Fibroblast of skin of left biceps (primary cell): ENCODE measurements around the gene ATP2A1.
"Not testable (repeated sequence)": the region's sequence is repeated elsewhere in the genome, so short reads cannot be mapped to it uniquely, and the experiment has no call there.

Source experiments
- DNase-seq, 2 experiments: peaks; one replicate each; pipeline ENCODE4 v3.0.0-alpha.2; 2013; ENCODE audit warnings: low read depth in 2 of 2

Gene ATP2A1

DNA sequence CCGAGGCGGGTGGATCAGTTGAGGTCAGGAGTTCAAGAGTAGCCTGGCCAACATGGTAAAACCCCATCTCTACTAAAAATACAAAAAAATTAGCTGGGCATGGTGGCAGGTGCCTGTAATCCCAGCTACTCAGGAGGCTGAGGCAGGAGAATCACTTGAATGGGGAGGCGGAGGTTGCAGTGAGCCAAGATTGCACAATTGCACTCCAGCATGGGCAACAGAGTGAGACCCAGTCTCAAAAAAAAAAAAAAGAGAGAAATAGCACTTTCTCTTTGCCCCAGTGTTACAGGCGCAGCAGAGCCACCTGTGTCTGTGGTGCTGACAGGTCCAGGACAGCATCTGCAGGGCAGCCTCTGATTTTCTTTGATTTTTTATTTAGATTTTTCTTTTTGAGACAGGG is 3.3 kb downstream of the ATP2A1 start:
- not testable (repeated sequence) for DNase-seq

DNA sequence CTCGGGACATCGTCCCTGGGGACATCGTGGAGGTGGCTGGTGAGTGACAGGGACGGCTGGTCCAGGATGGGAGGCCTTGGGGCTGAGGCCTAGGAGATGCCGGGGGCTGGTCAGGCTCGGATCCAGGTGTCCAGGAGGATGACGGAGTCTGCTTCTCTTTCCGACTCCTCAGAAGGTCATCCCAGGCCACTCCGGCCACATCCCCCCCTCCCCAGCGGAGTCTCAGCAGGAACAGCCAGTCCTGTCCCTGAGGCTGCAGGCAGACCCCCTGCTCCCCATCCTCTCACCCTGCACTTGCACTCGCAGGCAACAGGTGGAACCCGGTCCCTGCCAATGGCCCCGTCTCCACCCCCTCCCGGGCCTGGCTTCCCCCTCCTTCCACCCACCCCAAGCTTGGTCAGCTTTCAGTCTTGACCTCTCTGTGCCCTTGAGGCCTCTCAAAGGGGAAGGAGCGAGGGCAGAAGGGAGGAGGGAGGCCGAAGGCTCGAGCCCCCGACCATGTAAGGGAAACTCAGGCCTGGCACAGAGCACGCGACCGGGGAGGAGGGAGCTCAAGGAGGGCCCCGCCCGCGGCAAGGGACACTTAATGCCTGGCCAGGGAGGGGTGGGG is 4.4 kb downstream of the ATP2A1 start:
- DNase-seq: no peak

DNA sequence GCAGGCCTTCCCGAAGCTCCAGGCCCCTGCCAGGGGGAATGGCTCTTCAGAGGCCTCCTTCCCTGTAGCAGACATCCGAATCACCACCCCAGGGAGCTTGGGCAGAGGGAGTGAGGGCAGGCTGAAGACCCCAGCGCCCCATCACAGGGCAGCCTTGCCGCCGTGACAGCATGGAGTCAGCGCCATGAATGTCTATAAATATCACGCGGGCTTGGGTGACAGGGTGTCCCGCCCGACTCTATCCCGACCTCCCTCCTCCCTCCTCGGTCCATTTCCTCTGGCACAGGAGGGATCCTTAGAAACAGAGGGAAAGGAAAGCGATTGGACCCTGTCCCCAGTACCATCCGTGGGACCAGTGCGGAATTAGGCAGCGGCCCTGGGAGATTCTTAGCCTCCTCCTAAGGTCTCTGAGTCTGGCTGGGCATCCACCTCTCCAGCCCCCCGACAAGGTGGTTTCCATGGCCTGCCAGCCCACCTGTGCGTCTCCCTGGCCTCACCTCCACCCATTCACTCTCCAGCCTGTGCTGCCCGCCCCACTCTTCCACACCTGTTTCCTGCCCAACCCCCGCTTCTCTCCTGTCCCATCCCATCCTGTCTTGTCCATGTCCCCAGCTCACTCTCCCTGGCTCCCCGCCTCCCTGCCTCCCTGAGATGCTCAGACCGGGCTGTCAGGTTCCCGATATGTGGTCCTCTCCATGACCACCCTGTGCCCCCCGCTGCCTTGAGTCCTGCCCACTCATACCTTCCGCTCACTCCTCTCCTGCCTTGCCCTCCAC is 5.1 kb downstream of the ATP2A1 start:
- no peak for DNase-seq

DNA sequence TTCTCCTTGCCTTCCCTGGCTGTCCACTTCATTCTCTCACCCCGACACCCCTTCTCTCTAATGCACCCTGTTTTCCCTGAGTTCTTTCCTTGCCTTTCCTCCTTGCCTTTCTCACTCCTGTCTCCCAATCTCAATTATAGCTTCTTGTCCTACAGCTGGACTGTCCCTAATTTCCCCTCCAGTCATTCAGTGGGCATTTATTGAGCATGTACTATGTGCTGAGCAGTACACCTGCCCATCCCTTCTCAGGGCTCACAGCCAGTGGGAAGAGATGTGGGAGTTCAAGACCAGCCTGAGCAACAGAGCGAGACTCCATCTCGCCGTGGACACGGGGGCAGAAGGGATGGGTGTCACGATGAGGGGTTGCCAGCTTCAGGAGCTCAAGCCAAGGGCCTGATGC is 5.8 kb downstream of the ATP2A1 start:
- no peak for DNase-seq

DNA sequence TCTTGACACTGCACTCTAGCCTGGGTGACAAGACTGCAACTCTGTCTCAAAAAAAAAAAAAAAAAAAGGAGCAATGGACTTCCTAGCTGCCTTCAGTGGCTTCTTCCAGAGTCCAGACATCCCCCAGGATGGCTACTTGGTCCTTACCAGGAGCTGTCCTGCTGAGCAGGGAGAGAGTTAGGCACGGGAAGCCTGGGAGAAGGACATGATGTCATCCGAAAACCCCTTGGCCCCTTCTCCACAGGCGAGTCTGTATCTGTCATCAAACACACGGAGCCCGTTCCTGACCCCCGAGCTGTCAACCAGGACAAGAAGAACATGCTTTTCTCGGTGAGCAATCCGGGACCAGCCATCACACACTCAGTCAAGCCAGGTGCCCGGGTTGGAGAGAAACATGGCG is 8.7 kb downstream of the ATP2A1 start:
- DNase-seq: no peak

DNA sequence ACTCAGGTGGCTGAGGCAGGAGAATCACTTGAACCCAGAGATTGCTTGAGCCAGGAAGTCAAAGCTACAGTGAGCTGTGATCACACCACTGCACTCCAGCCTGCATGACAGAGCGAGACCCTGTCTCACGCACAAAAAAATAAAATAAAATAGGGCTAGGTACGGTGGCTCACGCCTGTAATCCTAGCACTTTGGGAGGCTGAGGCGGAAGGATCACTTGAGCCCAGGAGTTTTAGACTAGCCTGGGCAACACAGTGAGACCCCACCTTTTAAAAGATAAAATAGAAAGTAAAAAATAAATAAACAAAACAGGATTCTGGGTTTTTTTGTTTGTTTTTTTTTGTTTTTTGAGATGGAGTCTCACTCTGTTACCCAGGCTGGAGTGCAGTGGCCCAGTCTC is 12.1 kb downstream of the ATP2A1 start:
- not testable (repeated sequence) for DNase-seq

DNA sequence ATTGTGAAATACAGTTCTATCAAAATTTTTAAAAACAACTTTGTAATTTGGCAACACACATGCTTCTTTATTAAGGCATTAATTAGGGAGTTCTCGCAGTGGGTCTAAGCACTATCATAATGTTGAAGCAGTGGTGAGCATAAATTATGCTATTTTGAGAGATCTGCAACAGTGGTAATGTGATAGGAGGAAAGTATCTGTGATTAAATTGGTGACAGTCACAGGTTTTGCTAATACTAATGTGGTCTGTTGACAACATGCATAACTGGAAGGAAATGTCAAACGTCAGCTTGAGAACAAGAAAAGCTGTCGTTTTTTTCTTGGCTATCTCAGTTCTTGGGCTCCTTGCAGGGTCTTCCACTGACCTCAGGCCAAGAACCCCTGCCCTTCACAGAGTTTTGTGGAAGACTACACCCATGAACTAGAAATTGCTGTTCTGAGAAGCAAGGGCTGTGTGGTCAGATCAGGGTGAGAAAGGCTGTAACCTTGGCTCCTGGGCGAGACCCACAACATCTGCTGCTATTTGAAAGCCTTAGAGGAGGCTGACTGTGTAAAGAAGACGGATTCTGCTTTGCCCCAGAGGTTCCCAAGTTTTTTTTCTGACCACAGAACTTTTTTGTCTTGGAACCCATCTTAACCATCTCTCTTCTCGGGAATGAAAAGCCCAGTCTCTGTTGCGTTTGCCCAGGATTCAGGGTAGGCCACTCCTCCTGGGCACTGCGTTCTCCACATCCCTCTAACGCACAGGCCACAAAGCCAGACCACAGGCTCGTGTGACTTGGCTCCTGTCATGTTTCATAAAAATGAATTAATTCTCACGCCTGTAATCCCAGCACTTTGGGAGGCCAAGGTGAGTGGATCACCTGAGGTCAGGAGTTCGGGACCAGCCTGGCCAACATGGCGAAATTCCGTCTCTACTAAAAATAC is 13.9 kb downstream of the ATP2A1 start:
- no peak for DNase-seq

DNA sequence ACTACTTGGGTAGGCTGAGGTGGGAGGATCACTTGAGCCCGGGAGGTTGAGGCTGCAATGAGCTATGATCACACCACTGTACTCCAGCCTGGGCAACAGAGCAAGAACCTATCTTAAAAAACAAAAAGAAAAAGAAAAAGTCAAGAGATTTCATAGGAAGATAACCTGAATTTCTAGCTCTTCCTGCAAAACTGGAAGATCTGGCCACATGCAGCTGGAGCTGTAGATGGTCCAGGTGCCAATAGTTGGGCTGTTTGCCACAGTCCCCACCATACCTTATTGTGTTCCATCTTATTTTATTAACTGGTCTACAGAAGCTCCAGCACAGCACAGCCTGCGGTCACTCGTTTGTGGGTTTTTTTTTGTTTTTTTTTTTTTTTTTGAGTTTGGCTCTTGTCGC is 15.0 kb downstream of the ATP2A1 start:
- DNase-seq: no peak

DNA sequence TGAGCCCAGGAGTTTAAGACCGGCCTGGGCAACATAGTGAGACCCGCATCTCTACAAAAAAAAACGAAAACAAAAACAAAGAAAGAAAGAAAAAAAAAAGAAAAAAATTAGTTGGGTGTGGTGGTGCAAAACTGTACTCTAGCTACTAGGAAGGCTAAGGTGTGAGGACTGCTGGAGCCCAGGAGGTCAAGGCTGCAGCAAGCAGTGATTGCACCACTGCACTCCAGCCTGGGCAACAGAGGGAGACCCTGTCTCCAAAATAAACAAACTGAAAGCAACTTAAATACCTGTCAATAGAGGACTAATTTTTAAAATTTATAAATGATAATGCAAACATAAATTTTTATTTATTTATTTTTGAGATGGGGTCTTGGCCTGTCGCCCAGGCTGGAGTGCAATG is 17.3 kb downstream of the ATP2A1 start:
- no peak for DNase-seq

DNA sequence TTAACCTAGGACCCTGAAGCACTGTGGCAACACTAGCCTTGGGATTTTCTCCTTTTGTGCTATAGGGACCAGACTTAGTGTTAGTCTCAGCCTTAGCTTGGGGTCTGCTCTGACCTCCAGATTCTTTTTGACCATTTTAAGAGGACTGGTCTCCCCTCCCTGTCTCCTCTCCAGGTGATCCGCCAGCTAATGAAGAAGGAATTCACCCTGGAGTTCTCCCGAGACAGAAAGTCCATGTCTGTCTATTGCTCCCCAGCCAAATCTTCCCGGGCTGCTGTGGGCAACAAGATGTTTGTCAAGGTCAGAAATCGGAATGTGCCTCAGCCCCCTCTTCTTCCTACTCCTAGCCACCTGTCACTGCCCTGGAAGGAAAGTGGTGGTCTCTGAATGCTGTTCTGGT is 19.5 kb downstream of the ATP2A1 start:
- DNase-seq: no peak

DNA sequence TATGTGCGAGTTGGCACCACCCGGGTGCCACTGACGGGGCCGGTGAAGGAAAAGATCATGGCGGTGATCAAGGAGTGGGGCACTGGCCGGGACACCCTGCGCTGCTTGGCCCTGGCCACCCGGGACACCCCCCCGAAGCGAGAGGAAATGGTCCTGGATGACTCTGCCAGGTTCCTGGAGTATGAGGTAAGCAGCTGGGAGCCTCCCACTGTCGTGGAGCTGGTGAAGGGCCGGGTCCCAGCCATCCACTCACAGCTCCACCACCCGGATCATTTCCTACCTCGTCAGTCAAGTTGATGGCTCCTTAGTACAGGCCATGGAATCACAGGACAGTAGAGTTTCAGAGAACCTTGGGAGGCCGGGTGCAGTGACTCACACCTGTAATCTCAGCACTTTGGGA is 20.0 kb downstream of the ATP2A1 start:
- no peak for DNase-seq

DNA sequence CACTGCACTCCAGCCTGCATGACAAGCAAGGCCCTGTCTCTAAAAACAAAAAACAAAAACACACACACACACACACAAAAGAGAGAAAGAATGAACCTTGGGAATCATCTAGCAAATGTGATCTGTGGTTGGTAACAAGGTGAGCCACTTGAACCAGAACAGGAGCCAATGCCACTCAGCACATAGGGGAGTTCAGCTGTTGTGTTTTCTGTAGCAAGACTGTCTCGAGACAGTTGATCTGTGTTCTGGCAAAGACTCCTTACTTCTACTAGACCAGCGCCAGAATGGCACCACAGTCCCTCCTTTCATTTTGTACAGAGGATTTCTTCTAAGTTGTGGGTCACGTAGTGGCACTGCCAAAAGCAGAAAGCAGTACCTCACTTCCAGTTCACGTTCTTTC is 20.7 kb downstream of the ATP2A1 start:
- DNase-seq: no peak

DNA sequence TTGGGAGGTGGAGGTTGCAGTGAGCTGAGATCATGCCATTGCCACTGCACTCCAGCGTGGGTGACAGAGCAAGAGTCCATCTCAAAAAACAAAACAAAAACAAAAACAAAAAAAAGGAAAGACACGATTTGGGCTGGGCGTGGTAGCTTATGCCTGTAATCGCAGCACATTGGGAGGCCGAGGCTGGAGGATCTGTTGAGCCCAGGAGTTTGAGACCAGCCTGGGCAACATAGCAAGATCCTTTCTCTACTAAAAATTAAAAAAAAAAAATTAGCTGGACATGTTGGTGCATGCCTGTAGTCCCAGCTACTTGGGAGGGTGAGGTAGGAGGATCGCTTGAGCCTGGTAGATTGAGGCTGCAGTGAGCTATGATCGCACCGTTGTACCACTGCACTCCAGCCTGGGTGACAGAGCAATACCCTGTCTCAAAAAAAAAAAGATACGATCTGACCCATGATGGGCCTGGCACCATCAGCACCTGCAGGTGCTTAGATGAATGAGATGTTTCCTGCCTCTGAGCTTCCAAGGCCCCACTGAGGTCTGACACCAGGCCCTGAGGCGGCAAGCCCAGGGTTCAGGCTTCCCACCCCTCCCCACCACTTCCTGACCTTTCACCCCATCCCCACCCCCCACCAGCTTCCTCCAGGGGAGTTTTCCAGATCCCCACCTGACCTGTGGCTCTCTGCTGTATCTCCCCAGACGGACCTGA is 21.7 kb downstream of the ATP2A1 start:
- DNase-seq: no peak

DNA sequence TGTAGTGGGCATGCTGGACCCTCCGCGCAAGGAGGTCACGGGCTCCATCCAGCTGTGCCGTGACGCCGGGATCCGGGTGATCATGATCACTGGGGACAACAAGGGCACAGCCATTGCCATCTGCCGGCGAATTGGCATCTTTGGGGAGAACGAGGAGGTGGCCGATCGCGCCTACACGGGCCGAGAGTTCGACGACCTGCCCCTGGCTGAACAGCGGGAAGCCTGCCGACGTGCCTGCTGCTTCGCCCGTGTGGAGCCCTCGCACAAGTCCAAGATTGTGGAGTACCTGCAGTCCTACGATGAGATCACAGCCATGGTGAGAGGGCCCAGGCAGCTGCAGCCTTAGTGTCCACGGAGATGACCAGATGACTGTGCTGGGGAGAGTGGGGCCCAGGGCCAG is 22.3 kb downstream of the ATP2A1 start:
- DNase-seq: no peak

DNA sequence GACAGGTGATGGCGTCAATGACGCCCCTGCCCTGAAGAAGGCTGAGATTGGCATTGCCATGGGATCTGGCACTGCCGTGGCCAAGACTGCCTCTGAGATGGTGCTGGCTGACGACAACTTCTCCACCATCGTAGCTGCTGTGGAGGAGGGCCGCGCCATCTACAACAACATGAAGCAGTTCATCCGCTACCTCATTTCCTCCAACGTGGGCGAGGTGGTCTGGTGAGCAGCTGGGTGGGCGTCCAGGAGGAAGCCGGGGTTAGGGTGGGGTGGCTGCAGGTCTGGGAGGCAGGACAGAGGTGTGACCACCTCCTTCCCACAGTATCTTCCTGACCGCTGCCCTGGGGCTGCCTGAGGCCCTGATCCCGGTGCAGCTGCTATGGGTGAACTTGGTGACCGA is 23.6 kb downstream of the ATP2A1 start:
- DNase-seq: no peak

DNA sequence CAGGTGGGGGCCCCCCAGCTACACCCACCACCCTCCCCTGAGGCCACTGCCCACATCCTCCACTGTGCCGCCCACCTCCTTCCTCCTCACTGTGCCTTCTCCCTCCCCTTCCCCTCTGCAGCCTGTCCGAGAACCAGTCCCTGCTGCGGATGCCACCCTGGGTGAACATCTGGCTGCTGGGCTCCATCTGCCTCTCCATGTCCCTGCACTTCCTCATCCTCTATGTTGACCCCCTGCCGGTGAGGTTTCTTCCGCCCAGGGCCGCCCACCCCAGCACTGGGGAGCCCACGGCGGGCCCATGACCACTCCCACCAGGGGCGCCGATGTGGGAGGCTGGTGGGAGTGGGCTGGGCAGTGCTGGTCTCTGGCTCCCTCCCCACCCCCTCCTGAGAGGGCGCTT is 24.6 kb downstream of the ATP2A1 start:
- DNase-seq: no peak

DNA sequence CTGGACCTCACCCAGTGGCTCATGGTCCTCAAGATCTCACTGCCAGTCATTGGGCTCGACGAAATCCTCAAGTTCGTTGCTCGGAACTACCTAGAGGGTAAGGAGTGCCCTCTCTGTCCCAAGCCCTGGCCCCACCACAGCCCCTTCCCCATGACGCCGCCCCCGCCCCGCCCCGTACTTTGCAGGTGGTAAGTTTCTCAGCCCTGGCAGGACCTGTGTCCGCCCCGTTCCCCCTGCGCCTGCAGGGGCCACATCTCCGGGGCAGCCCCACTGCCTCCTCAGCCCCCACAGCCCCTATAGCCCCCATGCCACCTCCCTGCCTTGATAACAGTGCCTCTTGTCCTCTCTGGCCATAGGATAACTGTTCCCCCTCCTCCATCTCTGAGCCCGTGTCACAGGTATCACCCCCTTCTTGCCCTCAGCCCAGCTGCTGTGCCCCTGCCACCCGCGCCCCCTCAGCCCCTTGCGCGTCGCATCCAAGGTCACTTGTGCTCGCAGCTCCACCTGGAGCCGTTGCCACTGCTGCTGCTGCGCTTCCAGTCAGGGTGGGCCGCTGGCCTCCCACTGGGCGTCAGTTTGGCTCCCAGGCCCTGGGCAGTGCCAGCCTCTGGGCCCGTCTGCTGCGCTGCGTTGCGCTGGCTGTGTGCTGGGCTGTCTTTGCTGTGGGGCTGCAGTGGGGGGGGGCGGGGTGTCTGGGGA is 25.2 kb downstream of the ATP2A1 start:
- DNase-seq: no peak

DNA sequence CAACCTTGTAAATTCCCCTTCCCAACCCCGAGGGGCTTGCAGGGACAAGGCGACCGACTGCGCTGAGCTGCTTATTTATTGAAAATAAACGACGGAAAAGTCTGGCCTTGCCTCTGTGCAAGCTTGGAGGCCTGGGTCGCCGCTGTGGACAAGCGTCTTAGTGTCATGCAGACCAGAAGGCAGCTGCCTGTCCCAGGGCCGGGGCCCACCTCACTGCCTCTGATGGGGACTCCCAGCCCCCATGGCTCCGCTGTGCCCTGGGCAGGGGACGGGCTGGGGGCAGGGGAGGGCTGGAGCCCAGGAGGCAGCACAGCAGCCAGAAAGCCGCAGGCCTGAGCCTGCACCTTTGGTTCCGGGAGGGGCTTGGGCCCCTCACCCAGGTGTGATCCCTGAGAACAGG is 26.1 kb downstream of the ATP2A1 start:
- DNase-seq: no peak

DNA sequence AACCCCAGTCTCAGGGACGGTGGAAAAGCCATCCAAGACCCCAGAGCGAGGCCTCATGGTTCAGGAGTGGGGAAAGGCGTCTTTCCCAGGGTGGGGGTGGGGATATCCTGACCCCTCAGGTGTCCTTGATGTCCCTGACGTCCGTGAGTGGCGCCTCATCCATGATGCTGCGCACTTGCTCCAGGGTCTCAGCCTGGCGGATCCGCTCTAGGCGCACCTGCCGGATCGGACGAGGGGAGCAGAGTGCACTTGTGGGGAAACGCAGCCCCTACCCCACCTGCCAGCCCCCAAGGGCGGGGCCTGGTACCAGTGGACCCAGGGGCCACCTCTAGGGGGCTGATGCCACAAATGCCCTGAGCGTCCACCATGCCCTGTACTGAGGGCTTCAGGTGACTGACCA is 26.5 kb downstream of the ATP2A1 start:
- DNase-seq: no peak

DNA sequence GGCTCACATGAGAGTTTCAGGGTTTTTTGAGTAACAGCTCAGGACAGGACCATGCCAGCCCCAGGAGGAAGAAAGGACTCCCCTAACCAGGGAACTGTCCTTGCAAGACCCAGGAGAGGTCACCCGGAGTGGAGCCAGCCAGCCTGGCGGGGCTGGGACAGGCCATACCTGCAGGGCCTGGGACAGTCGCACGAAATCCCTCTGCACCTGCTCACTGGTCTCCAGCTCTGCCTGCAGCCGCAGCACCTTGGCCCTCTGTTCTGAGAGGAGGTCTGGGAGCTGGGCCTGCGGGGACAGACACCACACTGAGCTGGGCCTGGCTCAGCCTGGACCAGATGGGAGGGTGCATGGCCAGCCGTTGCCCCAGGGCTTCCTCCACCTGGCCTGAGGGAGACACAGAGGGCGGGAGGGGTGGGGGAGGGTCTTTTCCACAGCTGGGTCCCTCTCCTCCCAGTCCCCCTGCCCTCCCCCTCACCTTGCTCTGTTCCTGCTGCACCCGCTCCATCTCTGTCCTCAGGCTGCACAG is 27.0 kb downstream of the ATP2A1 start:
- DNase-seq: no peak

DNA sequence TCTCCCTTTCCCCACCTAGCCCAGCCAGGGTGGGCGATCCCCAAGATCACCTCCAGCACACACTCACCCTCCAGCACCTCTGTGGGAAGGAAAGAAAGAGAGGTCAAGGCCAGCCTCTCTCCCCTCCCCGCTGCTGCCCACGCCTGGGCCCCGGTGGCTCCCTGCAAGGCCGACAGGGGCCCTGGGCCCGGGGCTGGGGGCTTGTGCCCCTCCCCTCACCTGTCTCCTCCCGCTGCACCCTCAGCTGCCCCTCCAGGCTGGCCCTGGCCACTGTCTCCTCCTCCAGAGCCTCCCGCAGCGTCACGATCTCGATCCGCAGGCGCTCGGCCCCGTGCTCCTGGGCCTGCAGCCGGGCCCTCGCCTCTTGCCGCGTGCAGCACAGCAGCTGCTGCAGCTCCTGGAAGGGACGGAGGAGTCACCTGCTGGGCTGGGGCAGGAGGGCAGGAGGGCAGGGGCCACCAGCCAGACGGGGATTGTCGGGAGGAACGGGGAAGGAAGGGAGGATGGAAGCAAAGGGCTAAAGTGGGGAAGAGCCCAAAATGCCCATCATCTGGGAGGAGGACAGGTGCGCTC is 27.6 kb downstream of the ATP2A1 start:
- DNase-seq: no peak
